OCI-LY3 (cell line): ENCODE results near the gene MSH6.

ENCODE experiments used
- H2AFZ ChIP-seq: fragments of 200-600, 300-600 bp; shearing (Covaris generic); 2 replicates; pipeline ENCODE4 v1.6.0; 2014; ENCODE audit warnings: antibody characterized with exemption, low read depth, low read length
- H3K27ac ChIP-seq: fragments of 200-600, 300-600 bp; sonication (generic); 2 replicates; pipeline ENCODE4 v1.5.1; 2014; ENCODE audit warnings: mild to moderate bottlenecking, low read length, moderate library complexity, mixed read lengths
- H3K27me3 ChIP-seq: fragments of 200-600, 300-600 bp; sonication (generic); 2 replicates; pipeline ENCODE4 v1.6.1; 2014; ENCODE audit warnings: low read depth, low read length, mixed read lengths
- H3K36me3 ChIP-seq: fragments of 200-600, 300-600 bp; sonication (generic); replicated peaks from 2 replicates; pipeline ENCODE3; 2014; ENCODE audit warnings: low read depth, low read length, mixed read lengths
- H3K4me1 ChIP-seq: fragments of 300-600, 200-600 bp; sonication (generic); 2 replicates; pipeline ENCODE4 v1.6.1; 2014; ENCODE audit warnings: low read length, mixed read lengths
- H3K4me2 ChIP-seq: fragments of 200-600, 300-600 bp; sonication (generic); 2 replicates; pipeline ENCODE4 v1.6.1; 2014; ENCODE audit warnings: low read length, mixed read lengths
- H3K4me3 ChIP-seq: fragments of 300-600, 200-600 bp; sonication (generic); 2 replicates; pipeline ENCODE4 v1.5.1; 2014; ENCODE audit warnings: antibody characterized with exemption, mild to moderate bottlenecking, low read length, moderate library complexity
- H3K79me2 ChIP-seq: fragments of 300-600, 200-600 bp; shearing (Covaris generic); 2 replicates; pipeline ENCODE4 v1.6.1; 2014; ENCODE audit warnings: mild to moderate bottlenecking, low read length, mixed read lengths
- H3K9ac ChIP-seq: fragments of 300-600, 200-600 bp; shearing (Covaris generic); 2 replicates; pipeline ENCODE4 v1.6.0; 2014; ENCODE audit warnings: mild to moderate bottlenecking, low read length, moderate library complexity
- H3K9me3 ChIP-seq: fragments of 200-600, 300-600 bp; shearing (Covaris generic); 2 replicates; pipeline ENCODE4 v1.6.1; 2014; ENCODE audit warnings: low read length, mixed read lengths; ENCODE audit not compliant: insufficient read depth
- H4K20me1 ChIP-seq: fragments of 200-600, 300-600 bp; sonication (generic); 2 replicates; pipeline ENCODE4 v1.6.1; 2016; ENCODE audit warnings: low read length, mixed read lengths; ENCODE audit not compliant: insufficient read depth
- EZH2phosphoT487 ChIP-seq: fragments of 200-600 bp; shearing (Covaris generic); IDR thresholded peaks from 2 replicates; pipeline ENCODE4 v1.6.1; 2018; ENCODE audit warnings: antibody characterized with exemption, mixed run types, low read depth
- TF ChIP-seq, protein P1 (sequence below): fragments of 200-600, 300-600 bp; sonication (generic); IDR thresholded peaks from 2 replicates; pipeline ENCODE4 v1.5.1; 2014; ENCODE audit warnings: antibody characterized with exemption, low read length, low read depth

The MSH6 gene

DNA sequence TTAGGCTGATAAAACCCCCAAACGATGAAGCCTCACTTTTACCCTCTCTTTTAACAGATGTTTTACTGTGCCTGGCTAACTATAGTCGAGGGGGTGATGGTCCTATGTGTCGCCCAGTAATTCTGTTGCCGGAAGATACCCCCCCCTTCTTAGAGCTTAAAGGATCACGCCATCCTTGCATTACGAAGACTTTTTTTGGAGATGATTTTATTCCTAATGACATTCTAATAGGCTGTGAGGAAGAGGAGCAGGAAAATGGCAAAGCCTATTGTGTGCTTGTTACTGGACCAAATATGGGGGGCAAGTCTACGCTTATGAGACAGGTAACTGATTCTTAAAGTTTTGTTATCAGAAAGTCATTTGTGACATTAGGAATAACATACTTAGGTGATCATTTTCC, 20.4 kb downstream of the MSH6 start:
- Histone ChIP-seq H3K4me3 (no peak overlapping the region), H3K27me3 (no peaks in the 10 kb centered on the region), H3K4me1 (no peaks in the 10 kb centered on the region), H4K20me1 (peaks cover 30% of the 10 kb centered on the region), H3K27ac (no peak overlapping the region), H3K79me2 (peaks cover 48% of the 10 kb centered on the region), H3K9me3 (no peaks in the 10 kb centered on the region), H2AFZ (no peak overlapping the region), H3K36me3 (peaks cover 94% of the 10 kb centered on the region), H3K4me2 (no peak overlapping the region), H3K9ac (no peak overlapping the region)
- no peak for TF ChIP-seq EZH2phosphoT487
- TF ChIP-seq, protein P1, sequence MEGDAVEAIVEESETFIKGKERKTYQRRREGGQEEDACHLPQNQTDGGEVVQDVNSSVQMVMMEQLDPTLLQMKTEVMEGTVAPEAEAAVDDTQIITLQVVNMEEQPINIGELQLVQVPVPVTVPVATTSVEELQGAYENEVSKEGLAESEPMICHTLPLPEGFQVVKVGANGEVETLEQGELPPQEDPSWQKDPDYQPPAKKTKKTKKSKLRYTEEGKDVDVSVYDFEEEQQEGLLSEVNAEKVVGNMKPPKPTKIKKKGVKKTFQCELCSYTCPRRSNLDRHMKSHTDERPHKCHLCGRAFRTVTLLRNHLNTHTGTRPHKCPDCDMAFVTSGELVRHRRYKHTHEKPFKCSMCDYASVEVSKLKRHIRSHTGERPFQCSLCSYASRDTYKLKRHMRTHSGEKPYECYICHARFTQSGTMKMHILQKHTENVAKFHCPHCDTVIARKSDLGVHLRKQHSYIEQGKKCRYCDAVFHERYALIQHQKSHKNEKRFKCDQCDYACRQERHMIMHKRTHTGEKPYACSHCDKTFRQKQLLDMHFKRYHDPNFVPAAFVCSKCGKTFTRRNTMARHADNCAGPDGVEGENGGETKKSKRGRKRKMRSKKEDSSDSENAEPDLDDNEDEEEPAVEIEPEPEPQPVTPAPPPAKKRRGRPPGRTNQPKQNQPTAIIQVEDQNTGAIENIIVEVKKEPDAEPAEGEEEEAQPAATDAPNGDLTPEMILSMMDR: no peak

DNA sequence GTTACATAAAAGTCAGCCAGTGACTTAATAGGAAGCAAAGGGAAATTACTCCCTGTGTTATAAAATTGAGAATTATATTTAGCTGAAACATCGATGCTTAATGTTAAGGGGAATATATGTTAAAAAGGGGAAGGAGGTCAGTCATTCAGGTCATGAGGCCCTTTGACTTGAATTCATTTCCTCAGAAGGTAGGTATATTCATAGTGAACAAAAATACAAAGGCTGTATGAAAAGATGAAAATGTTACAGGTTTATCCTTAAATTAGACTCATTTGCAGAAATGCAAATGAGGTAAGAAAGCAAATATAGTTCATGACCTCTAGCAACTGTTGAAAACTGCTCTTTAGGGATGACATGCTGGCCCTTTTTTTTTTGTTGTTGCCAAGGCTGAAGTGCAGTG, 20.8 kb downstream of the MSH6 start:
- Histone ChIP-seq H3K36me3 (peaks cover 94% of the 10 kb centered on the region), H3K79me2 (peaks cover 45% of the 10 kb centered on the region)
- TF ChIP-seq, protein P1: no peak
- TF ChIP-seq EZH2phosphoT487: no peak

DNA sequence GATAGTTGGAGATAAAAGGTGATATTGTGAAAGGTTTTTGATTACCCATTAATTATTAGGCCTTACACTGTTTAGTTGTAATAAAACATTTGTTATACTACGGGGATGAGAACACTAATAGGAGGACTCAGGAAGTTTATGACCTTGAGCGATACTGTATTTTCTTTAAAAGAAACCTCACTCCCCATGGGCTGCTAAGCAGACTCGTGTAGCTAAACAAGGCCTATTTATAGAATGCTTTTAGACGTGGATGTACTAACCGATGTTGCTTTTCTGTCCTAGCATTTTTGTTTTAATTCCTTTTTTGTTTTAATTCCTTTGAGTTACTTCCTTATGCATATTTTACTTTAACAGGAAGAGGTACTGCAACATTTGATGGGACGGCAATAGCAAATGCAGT, 22.9 kb downstream of the MSH6 start:
- H3K27ac ChIP-seq: no peak overlapping the region
- peaks cover 10% of the 10 kb centered on the region for H4K20me1 ChIP-seq
- no peak overlapping the region for H2AFZ ChIP-seq
- H3K27me3 ChIP-seq: no peaks in the 10 kb centered on the region
- no peaks in the 10 kb centered on the region for H3K9me3 ChIP-seq
- TF ChIP-seq EZH2phosphoT487: no peak
- TF ChIP-seq, protein P1: no peak
- no peak overlapping the region for H3K4me3 ChIP-seq
- H3K36me3 ChIP-seq: peaks cover 89% of the 10 kb centered on the region
- H3K4me2 ChIP-seq: no peak overlapping the region
- peaks cover 28% of the 10 kb centered on the region for H3K79me2 ChIP-seq
- H3K9ac ChIP-seq: no peak overlapping the region
- H3K4me1 ChIP-seq: no peaks in the 10 kb centered on the region

More for the DNA sequence above, 20.8 kb downstream of the MSH6 start:
- H3K9me3 ChIP-seq: no peaks in the 10 kb centered on the region
- no peak overlapping the region for H2AFZ ChIP-seq
- H4K20me1 ChIP-seq: peaks cover 30% of the 10 kb centered on the region
- no peak overlapping the region for H3K27ac ChIP-seq
- no peak overlapping the region for H3K9ac ChIP-seq
- no peaks in the 10 kb centered on the region for H3K27me3 ChIP-seq
- H3K4me2 ChIP-seq: no peak overlapping the region
- no peak overlapping the region for H3K4me3 ChIP-seq
- H3K4me1 ChIP-seq: no peaks in the 10 kb centered on the region

DNA sequence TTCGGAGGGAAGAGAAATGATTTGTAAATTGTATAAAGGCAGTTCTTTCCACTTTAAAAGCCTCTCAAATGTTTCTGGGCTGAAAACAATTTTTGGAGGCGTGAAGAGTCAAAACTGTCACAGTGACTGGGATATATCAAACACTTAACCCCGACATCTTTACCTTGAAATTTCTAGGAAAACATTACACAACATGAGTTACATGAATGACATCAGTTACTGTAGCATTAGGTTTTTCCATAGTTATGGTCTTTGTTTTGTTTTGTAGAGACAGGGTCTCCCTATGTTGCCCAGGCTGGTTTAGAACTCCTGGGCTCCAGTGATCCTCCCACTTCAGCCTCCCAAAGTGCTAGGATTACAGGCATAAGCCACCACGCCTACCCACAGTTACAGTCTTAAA, 25.7 kb downstream of the MSH6 start:
- H3K9me3 ChIP-seq: no peaks in the 10 kb centered on the region
- 0 out of 2 replicates have a peak, but pooled peaks cover 5% of the 10 kb centered on the region for H4K20me1 ChIP-seq
- no peaks in the 10 kb centered on the region for H3K27me3 ChIP-seq
- peaks cover 83% of the 10 kb centered on the region for H3K36me3 ChIP-seq
- no peak overlapping the region for H3K27ac ChIP-seq
- no peak overlapping the region for H3K4me3 ChIP-seq
- no peak overlapping the region for H3K4me2 ChIP-seq
- H3K4me1 ChIP-seq: no peaks in the 10 kb centered on the region
- TF ChIP-seq, protein P1: no peak
- no peak for TF ChIP-seq EZH2phosphoT487
- H2AFZ ChIP-seq: no peak overlapping the region
- H3K79me2 ChIP-seq: peaks cover 7% of the 10 kb centered on the region; the same call in 1 of the 2 replicates
- no peak overlapping the region for H3K9ac ChIP-seq
